NCI-H2081 (cell line): ENCODE results near the gene GNB2.
"Not testable (repeated sequence)": the region's sequence is repeated elsewhere in the genome, so short reads cannot be mapped to it uniquely, and the experiment has no call there.

Source experiments
- DNase-seq, 2 experiments: peaks; one replicate each; lab custom pipeline; 2025; lab: John Stamatoyannopoulos, UW

The GNB2 gene

DNA sequence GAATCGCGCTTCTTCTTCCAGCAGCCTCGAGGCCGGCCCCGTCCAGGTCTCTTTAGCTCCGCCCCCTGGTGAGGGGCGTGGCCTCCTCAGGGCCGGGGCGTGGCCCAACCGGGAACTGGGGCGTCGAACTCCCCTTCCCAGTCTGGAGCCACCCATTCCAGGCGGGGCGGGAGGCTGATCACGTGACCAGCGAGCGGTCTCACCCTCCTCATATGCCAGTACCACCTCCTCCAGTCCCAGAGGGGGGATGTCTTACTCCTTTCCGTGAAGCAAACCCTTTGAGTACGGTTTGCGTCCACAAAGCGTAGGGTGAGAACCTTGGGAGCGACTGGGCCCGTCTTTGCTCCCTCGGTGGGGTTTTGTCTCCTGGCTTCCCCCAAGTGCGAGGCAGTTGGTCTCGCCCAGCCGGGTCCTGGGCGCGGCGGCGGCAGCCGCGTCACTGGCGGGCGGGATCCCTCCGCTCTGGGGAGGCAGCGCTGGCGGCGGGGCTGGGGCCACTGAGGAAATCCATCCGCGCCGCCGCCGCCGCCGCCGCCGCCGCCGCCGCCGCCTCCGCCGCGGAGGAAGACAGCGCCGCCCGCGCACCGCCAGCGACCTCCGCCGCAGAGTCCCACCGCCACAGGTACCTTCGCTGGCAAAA lies at the start of gene GNB2:
GNB2 (plus strand) TSS at position 439 of the 640 bp plus-strand sequence. CDS start 2,526 bp downstream, outside the sequence.
- peak; percentile 98 for DNase-seq

DNA sequence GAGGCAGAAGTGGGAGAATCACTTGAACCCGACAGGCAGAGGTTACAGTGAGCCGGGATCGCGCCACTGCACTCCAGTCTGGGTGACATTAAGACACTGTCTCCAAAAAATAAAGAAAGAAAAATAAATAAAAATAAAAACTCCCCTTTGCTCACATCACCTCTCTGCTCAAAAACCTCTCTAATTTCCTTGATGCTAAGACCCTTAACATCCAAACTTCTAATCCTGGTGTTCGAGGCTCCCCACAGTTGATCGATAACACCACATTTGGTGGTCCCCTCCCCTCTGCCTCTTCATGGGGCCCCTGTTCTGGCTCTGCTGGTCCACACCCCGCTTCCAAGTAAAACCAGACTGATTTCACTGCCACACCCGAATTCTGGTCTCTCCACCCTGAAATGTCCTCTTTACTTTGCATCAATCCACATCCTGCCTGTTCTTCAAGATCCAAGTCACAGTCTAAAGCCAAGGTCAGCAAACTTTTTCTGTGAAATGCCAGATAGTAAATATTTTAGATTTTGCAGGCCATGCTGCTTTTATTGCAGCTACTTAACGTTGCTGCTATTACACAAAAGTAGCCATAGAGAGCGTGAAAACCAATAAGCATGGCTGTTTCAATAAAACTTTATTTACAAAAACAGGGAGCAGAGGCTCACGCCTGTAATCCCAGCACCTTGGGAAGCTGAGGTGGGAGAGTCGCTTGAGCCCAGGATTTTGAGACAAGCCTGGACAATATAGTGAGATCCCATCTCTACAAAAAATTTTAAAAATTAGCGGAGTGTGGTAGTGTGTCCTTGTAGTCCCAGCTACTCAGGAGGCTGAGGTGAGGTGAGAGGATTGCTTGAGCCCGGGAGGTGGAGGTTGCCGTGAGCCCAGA lies 49.4 kb upstream of the GNB2 start:
- DNase-seq = no peak

DNA sequence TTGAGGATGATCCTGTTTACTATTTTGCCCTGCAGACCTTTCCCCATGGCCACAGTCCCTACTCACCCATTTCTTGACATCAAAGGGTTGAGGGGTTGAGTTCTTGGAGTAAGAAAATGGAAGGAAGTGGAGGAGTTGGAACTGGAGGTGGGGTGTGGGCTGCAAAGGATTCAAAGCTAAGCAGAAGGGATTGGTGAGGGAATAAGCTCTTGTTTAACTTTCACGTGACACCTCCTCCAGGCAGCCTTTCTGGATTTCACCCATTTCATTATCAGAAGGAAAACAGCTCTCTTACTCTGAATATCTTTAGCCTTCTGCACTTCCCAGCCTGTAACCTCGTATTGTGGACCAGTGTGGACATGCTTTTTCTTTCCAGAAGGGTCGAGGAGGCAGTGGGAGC lies 47.5 kb upstream of the GNB2 start:
- no peak for DNase-seq

DNA sequence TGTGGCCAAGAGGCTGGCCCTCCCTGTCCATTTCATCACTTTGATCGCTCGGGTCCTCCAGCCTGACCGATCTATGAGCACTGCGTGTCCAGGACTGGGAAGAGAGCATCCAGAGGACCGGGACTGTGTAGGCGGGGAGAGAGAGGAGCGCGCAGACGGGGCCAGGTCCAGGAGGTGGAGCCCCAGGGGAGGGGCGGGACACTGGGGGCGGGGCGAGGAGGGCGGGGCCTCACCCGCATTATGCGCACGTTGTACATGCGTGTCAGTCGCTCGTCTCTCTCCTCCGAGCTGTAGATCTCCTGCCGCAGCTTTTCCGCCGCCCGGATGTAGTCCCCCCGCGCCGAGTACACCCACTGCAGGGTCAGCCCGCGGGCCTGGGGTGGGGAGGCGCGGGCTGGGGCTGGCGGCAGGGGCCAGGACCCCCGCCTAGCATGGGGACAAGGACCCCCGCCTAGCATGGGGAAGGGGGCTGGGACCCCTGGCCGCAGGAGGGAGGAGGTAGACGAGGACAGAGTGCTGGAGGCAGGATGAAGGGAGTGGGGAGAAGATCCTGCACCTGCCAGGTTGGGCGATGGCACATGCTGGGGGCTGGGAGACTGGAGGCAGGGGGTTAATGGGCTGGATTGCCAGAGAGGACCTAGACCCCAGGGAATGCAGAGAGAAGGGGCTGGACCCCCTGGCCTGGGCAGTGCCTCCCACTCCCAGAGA lies 46.9 kb upstream of the GNB2 start:
- peak; percentile 85 for DNase-seq

DNA sequence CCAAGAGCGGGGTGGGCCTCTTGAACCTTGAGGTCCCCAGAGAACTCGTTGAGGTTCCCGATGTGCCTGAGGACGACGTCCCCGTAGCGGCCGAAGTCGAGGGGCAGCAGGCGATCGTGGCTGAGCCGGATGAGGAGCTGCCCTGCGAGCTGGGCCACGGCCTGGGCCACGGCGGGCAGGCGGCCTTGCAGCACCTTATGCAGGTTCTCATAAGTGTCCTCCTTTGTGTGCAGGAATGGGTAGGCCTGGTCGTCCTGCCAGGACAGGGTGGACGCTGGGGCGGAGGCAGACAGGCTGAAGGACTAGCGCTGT lies 46.3 kb upstream of the GNB2 start:
- no peak for DNase-seq

DNA sequence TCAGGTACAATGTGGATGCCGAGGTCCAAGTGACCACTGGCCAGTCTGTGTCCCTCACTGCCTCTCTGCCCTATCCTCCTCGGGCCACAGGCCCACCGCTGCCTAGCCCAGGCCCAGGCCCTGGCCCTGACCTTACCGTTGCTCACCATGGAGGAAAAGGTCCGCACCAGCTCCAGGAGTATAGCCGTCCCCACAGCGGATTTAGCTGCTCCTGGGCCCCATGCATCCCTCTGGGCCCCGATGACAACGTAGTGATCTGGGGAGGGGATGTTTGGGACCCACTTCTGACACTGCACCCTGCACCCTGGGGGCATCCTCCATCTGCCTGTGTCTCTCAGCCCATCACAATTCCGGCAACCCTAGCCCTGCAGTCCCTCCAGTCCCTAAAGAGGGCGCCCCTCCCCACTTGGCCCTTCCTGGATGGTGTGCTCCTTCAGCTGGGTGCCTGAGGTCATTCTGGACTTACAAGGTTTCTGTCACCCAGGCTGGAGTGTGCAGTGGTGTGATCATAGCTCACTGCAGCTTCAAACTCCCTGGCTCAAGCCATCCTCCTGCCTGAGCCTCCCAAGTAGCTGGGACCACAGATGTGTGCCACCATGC lies 44.3 kb upstream of the GNB2 start:
- DNase-seq = peak in 1 of 2 experiments; percentile 7

DNA sequence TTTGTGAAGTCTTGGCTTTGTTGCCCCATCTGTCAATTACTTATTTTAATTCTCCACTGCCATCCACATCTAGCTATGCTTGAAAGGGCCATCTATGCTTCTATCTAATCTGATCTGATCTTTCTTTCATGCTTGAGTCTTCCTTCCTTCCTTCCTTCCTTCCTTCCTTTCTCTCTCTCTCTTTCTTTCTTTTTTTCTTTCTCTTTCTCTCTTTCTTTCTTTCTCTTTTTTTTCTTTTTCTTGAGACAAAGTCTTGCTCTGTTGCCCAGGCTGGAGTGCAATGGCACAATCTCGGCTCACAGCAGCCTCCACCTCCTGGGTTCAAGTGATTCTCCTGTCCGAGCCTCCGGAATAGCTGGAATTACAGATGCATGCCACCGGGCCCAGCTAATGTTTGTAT lies 43.5 kb upstream of the GNB2 start:
- no peak for DNase-seq

DNA sequence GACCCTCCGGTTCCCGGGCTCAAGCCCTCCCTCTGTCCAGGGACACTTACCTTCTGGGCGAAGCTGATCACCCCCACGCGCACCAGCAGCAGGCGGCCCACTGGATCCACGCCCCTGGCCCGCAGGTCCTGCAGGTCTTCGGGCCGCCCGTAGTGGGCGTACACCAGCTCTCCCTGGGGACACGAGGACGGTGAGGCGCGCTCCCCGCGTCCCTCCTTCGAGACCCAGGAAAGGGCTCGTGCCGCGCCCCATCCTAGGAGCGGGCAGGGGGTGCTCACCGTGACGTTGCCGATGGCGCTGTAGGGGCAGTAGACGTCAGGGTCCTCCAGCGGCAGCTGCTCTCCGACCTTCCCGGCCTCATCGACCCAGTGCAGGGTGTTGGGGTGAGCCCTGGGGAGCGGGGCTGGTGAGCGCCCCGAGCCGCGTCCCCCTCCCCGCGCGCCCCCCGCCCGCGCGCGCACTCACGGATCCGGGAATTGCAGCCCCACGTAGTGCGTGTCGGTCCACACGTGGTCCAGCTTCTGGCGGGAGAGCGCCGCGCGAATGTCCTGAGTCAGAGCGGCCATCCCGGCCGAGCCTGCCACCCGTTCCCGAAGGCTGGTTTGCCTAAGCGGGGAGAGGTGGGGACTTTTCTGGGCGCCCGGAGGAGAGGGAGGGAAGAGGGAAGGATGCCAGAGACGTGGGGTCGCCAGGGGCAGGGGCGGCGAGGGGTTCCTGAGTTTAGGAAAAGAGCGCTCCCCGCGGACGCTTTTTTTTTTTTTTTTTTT lies 40.4 kb upstream of the GNB2 start:
- peak in 1 of 2 experiments; percentile 25 for DNase-seq

DNA sequence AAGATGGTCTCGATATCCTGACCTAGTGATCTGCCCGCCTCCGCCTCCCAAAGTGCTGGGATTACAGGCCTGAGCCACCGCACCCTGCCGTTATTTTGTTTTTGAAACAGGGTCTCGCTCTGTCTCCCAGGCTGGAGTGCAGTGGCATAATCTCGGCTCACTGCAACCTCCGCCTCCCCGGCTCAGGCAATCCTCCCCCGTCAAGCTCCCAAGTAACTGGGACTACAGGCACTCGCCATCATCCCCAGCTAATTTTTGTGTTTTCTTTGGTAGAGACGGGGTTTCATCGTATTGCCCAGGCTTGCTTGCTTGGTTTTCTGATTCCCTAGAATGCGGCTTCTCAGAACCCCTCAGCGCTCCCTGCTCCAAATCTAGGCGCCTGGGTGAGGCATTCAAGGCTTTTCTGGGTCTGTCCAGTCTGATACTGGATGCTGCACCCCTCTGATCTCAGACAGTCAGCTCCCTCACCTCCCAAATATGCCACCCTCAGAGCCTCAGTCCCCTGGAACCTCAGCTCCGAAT lies 33.5 kb upstream of the GNB2 start:
- DNase-seq = no peak

DNA sequence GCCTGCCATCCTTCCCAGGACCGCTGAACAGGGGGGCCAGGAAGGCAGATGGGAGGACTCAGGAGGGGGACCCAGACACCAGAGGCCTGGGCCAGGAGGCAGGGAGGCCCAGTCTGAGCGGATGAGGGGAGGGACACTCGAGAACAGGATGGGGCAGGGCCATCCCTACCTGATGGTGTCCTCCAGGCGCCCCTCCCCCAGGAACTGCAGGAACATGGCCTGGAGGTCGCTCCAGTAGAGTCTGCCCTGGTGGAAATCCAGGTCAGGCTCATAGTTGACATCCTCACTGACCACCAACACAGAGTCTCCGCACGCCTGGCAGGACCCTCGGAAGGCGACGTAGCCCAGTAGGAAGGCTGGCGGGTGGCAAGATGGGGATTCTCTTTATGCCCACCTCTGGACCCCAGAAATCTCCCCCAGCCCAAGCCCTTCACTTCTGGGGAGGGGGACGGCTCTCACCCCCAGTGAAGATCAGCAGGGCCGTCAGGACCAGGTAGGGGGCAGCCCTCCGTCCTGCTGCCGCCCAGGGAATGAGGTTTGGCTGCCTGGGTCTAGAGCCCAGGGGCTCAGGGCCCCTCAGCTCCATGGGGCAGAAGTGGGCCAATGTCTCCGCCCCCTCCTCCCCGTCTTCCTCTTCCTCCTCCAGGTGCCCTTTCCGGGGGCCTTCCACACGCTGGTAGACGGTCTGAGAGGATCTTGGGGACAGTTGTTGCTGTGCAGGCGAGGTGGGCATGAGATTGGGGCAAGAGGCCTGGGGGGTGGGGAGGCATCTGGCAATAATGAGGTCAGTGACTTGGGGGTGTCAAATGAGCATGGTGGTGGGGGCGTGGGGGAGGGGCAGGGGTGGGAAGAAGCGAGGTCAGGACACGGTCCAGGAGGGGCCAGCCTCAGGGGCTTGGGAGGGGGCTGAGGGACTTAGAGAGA lies 32.8 kb upstream of the GNB2 start:
- DNase-seq = no peak

DNA sequence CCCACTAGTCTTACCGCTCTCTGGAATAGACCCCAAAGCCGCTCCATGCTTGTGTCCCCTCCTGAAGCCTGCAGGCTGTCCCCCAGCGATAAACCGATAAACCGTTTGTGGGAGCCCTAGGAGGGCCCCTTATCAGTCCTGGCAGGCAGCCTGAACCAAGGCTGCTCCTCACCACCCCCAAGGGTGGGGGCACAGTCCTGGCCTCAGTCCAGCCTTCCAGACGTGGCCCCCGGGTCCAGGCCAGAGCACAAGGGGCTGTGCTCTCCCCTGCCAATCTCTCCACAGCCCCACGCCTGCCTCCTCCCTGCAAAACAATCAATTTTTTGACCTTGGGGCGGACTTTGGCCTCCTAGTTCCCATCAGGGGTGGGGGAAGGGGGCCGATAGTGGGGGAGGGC lies 32.1 kb upstream of the GNB2 start, which contains the start of gene TFR2:
TFR2 (minus strand) TSS at position 90 of the 397 bp plus-strand sequence; CDS start at position 47, 43 bp downstream.
- no peak for DNase-seq

DNA sequence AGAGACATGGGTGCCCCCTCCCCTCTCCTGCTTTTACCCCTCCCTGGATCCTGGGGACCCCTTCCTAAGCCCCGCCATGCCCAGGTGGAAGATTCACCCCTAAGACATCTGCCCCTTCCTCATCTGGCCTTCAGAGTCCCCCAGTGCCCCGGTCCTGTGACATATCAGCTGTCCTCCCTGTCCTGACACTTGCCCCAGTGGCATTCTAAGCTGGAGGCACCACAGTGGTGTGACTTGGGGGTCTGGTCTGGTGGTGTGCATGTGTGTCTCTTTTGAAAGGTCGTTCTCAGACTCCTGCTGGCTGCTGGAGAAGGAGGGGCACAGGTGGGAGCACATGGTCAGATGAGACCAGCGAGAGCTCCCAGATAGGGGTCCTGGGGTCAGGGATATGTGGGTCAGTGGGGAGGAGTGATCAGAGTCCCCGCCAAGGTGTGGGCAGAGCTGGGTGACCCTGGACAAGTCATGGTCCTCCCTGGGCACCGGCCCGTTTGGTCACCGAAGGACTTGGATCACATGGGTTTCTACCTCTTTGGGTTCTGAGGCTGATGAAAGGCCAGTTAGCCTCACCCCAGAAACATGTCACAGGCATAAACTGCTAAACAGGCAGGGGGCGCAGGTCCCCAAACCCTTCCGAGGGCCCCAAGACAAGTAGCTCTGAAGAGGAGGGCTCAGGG lies 31.5 kb upstream of the GNB2 start:
- DNase-seq = no peak

DNA sequence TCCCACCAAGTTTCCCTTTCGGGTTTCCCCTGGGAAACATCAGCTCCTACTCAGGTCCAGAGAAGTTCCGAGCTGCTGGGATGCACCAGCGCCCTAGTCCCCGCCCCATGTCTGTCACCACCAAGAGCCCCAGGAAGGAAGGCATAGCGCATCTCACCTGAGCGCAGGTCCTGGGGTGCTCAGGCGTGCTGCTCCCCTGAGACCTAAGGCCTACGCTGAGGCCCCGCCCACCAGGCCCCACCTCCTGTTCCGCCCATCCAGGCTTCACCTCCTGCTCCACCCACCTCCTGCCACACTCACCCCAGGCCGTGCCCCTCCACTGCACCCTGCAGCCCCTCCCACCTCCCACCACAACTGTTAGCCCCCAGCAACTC lies 31.0 kb upstream of the GNB2 start:
- DNase-seq = no peak

DNA sequence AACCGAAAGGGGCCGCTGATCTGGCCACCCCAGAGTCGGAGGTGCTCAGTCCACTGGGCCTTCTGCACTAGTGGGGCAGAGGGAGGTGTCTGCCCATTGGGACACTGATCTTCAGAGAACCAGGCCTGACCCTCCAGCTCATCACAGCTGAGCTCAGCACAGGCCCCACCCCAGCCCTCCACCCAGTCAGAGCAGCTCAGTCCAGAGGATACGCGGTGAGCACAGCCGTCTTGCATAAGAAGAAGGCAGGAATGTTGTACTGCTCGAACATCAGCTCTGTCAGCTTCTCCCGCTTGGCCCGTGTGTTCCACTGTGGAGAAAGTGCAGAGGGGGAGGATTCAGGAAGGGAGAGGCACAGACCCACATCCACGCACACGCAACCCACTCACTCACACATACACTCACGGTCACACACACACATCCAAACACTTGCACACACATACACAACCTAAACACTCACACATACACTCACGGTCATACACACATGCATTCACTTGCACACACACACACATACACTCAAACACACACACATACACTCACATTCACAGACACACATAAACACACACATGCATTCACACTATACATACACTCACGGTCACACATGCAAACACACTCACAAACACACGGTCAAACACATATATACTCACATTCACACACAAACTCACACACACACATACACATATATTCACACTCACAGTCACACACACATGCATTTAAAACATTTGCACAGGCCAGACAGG lies 23.5 kb upstream of the GNB2 start:
- no peak for DNase-seq

DNA sequence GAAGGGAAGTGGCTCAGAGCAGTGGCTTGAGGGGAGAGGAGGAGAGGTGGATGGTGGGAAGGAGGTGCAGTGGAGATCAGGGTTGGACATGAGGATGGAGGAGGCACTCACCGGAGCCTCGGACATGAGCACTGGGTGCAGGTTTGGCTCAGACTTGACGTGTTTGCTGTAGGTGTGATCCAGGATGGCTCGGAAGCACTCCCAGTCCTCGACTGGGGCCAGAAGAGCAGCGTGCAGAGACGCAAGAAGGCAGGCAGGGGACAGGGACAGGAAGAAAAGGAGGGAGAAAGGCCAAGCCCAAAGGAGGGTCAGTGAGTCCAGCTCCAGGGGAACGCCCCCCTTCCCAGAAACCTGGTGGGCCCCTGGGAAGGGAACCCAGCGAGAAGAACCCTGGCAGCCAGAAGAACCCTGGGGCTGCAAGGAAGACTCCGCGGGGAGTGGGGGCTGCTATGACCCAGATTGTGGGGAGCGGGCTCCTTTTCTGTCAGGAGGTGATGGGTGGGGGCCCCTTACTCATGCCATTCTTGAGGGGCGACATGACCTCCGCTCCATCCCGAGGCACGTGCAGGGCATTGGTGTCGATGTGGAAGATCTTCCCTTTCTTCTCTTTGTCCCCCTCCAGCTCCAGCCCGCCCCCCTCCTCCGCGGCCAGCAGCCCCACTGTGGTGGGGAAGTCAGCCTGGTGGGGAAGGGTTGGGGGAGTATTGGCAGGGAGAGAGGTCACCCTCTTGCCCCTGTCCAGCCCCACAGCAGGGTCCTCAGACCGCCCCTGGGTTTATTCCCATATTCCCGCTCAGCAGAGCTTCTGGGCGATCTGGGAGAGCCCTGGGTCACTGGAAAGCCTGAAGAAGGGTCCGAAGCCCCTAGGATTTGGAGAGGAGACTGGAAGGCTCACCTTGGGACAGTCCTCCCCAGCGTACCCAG lies 18.4 kb upstream of the GNB2 start:
- no peak for DNase-seq

DNA sequence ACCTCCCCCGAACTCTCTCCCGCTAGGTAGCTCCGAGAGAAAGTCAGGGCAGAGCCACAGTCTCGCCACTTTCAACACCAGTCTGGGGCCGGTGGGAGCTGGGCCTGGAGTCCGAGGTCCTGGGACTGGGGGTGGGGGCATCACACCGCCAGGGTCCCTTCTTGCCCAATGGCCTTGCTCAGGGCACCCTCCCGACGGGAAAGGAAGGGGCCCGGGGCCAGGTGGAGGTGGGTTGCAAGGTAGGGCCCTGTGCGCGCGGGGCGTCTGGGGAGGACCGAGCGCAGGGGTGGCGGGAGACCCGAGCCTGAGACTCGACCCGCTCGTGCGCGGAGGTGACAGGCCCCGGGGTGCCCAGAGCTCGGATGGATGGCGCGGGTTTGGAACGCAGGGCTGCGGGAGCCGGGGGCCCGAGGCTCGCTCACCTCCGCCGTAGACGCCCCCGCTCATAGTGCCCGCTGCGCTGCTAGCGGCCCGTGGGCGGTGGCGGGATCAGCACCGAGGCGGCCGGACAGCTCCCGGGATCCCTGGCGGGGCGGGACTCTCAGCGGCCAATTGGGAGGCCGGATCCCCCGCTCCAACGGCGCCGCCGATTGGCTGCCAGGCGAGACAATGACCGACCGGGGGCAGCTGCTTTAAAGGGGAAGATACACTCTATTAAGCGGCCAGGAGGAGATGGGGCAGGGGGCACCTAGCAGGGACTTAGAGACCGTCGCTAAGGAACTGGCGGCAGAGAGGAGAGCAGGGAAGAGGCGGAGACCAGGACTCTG lies 17.4 kb upstream of the GNB2 start, which contains the start of gene ACTL6B:
ACTL6B (minus strand) TSS at position 541 of the 767 bp plus-strand sequence; CDS start at position 447, 94 bp downstream.
- peak; percentile 82 to 90 for DNase-seq

DNA sequence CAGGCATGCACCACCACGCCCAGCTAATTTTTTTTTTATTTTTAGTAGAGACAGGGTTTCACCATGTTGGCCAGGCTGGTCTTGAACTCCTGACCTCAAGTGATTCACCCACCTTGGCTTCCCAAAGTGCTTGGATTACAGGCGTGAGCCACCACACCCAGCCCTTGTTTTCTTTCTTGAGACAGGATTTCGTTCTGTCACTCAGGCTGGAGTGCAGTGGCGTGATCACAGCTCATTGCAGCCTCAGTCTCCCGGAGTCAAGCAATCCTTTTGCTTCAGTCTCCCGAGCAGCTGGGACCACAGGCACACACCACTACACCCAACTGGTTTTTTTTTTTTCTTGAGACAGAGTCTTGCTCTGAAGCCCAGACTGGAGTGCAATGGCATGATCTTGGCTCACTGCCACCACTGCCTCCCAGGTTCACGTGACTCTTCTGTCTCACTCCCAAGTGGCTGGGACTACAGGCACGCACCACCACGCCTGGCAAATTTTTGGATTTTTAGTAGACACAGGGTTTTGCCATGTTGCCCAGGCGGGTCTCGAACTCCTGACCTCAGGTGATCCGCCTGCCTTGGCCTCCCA lies 11.3 kb upstream of the GNB2 start:
- not testable (repeated sequence) for DNase-seq
